NCI-H345 (cell line): ENCODE data around the gene SLC66A1.
A peak's percentile ranks its signal among the peaks of the same experiment; 100 is the strongest.
"Not testable (repeated sequence)": the region's sequence is repeated elsewhere in the genome, so short reads cannot be mapped to it uniquely, and the experiment has no call there.

ENCODE experiments used
- DNase-seq: peaks from one replicate; lab custom pipeline; 2025; lab: John Stamatoyannopoulos, UW

SLC66A1 gene, protein sequence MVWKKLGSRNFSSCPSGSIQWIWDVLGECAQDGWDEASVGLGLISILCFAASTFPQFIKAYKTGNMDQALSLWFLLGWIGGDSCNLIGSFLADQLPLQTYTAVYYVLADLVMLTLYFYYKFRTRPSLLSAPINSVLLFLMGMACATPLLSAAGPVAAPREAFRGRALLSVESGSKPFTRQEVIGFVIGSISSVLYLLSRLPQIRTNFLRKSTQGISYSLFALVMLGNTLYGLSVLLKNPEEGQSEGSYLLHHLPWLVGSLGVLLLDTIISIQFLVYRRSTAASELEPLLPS

DNA sequence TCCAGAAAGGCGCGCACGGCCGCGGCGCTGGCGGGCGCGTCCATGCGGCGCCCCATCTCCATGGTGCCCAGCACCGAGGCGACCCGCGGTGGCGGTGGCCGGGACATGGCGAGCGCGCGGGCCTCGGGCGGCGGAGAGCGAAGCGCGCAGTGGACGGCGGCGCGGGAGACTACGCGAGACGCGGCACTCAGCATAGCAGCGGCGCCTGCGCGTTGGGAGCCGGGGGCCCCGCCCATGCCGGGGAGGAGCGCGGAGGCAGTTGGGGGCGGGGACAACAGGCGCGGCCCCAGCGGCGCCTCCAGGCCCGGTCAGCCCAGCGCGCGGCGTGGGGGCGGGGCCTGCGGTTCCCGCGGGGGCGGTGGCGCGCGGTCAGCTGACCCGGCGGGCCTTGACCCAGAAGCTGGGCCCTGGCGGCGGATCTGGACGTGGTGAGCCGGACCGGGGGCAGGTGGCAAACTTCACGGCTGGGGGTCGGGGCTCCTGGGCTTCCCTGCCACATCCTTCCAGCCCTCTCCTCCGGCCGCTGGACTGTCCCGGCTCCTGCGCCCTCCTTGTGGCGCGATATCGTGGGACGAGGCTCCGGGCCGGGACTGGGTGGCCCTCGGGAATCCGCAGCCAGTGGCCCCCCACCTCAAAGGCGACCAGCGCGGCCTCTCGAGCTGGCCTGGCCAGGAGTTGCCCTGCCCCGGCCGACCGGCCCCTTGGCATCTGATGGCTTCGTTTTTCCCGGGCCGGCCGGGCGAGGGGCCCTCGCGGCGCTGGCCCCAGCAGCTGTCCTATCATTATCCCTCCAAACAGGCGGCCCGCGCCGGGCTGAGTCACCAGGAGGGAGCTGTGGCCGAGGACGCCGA lies at the start of gene SLC66A1, which contains the start of gene AKR7A2:
TSS of gene SLC66A1 (plus strand) at position 396 of the 851 bp plus-strand sequence. CDS start 5,352 bp downstream, outside the sequence.
TSS of gene AKR7A2 (minus strand) at position 214 of the 851 bp plus-strand sequence. CDS start at position 194, 20 bp downstream.
- DNase-seq: peak; percentile 93

DNA sequence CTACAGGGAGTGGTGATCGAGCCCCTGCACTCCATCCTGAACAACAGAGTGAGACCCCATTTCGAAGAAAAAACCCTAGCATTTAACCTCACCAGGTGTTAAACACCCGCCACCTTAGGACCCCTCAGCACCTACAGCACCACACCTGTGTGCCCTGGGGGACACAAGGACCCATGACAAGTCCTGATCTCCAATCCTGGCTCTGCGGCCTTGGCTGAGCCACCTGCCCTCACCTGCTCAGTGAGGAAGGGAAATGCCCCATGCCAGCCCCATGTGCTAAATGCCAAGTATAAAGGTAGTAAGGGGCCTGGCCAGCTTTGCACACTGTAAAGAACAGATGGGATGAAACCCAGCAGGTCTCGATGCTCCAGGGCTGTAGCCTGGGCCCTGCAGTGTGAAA lies 49.4 kb upstream of the SLC66A1 start:
- DNase-seq: no peak

DNA sequence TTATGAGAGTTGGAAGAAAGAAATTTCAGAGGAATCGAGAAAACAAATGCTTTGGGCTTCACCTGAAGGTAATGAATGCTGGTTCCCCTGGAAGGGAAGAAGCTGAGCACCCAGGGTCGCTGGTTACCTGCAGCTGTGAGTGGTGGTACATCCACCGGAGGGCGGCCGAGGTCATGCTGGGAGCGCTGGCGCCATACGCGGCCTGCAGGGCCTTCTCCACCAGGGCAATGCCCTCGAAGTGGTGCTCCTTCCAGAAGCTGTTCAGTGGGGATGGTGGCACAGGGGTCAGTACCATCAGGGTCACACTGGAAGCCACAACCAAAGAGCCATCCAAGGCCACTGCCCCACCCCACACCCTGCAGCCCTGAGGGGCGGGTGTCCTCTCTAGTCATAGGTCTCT lies 43.7 kb upstream of the SLC66A1 start:
- no peak for DNase-seq

DNA sequence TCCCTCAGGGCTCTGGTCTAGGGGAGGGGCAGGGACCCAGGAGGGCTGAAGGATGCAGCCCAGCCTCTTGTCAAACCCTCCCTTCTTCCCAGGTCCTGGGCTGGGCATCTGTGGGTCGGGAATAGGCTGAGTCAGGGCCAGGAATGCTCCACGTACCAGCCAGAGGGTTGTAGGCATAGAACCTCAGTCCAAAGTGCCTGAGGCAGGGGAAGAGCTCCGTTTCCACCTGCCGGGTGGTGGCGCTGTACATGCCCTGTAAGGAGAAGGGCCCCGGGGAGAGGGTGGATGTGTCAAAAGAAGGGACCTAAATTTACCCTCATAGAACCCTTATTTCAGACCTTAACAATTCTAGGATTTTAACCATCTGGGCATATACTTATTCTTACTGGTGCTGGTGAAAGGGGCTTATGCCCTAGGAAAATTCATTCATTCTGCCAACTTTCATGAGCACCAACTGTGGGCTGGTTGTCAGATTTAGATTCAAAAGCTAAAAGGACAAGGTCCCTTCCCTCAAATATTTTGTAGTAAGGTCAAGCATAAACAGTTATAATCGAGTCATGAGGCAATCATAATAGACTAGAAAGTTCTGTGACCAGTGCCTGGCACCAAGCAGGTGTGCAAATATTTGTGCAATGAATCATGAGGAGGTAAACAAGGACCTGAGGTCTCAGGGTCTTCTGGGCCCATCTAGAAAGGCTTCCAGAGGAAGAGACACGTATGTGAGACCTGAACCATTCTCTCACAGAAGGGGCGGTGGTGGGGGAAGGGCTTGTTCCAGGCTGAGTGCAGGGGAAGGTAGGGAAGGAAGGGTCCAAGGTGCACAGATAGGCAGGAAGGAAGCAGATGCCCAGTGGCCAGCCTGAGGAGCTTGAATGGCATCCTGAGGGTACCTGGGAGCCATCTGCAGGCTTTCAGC lies 42.4 kb upstream of the SLC66A1 start:
- DNase-seq: not testable (repeated sequence)

DNA sequence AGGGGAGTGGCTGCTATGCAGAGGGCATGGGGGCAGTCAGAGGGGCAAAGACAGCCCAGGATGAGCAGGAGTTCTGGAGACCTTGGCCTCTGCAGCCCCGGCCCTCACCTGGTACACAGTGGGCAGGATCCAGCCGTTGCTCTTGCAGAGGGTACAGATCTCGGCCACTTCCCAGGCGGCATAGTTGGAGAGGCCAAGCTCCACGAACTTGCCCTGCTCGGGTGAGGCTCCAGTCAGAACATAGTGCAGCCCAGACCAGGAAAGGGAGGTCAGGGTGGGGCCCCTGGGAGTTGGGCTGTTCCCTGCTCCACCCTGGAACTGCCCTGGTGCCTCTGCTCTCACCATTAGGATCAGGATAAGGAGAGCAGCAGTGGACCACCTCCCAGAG lies 41.8 kb upstream of the SLC66A1 start:
- DNase-seq: not testable (repeated sequence)

DNA sequence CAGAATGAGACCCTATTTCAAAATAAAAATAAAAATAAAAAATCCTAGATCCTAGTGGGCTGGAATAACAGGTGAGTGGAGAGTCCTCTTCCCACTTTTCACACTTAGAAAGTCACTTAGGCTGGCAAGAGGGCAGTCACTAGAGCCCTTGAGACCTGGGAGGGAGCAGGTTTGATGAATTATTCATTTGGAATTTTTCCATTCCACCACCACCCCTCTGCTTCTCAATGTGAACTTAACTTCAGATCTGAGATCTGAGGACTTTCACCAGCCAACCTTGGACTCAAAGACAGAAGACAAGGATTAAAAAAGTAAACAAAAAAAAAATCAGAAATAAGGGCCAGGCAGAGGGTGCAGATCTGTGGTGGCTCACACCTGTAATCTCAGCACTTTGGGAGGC lies 40.1 kb upstream of the SLC66A1 start:
- no peak for DNase-seq

DNA sequence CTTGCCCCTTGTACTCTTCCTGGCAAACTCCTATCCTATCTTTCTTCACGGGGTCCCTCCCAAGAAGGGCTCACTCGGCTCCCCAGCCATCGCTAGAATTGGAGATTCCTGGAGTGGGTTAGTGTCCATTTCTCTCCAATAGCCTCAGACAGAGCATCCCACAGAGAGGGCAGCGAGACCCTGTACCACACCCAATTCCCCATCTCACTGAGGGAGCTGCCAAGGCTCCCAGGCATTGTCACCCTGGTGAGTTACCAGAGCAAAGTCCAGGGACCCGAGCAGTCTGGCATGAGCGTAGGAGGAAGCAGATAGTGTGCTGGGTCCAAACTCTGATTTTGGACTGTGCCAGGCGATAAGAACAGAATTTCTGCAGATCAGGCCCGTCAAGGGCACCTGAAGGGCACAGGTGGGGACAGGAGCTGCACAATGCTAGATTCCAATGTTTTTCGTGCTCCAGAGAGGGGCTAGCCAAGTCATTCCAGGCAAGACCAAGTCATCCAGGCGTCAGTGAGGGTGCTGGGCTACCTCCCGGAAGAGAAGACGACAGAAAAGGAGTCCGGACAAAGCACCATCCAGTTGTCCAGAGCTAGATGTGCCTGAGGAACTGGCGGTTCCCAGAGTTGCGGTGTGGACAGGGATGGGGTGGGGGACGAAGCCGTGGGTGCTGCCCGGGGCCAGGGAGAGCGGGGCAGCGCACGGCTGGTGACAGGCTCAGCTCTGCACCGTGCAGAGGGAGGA lies 38.9 kb upstream of the SLC66A1 start:
- DNase-seq: no peak

DNA sequence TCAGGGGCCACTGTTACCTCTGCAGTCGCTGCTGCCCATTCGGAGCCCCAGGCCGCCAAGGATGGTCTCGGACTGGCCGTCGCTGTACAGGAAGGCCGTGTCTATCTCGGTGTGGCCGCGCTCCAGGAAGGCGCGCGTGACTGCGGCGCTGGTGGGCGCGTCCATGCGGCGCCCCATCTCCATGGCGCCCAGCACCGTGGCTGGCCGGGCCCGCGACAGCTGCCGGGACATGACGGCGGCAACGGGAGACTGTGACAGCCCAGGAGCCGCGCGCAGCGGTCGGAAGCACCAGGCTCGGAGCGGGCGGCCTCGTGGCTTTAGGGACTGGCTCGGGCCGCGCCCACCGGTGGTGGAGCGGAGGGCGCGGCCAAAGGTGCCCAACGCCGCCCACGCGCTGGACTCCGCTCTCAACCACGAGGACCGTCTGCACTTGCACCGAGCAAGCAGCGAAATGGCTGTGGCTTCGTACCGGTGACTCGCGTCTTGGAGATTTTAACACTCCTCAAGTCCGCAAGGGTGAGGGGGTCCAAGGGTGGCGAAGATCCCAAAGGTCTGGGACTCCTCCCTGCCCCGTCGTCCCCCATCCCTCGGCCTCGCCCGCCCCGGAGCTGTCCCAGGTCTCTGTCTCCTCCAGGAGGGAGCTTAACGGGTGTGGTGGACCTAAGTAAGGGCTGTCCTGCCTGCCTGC lies 38.1 kb upstream of the SLC66A1 start:
- not testable (repeated sequence) for DNase-seq

DNA sequence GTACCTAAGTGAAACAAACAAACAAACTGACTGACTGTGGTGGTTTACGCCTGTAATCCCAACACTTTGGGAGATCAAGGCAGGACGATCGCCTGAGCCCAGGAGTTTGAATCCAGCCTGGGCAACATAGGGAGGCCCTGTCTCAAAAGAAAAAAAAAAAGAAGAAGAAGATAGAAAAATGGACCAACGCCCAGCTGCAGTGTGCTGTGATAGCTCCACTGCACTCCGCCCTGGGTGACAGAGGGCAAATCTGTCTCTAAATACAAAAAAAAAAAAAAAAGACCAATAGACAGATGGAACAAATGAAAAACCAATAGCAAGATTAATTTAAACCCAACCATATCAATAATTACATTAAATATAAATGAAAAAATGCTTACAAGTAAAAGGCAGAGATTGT lies 37.5 kb upstream of the SLC66A1 start:
- DNase-seq: no peak

DNA sequence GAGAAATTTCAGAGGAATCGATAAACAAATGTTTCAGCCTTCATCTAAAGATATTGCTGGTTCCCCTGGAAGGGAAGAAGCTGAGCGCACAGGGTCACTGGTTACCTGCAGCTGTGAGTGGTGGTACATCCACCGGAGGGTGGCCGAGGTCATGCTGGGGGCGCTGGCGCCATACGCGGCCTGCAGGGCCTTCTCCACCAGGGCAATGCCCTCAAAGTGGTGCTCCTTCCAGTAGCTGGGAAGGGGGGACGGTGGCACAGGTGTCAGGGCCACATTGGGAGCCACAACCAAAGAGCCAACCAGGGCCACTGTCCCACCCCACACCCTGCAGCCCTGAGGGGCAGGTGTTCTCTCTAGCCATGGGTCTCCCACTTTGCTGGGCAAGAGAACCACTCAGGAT lies 28.2 kb upstream of the SLC66A1 start:
- DNase-seq: no peak

DNA sequence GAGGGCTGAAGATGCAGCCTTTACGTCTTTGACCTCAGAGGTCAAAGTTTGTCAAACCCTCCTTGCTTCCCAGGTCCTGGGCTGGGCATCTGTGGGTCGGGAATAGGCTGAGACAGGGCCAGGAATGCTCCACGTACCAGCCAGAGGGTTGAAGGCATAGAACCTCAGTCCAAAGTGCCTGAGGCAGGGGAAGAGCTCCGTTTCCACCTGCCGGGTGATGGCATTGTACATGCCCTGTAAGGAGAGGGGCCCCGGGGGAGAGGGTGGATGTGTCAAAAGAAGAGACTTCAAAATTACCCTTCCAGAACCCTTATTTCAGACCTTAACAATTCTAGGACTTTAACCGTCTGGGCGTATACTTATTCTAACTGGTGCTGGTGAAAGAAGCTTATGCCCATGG lies 27.2 kb upstream of the SLC66A1 start:
- no peak for DNase-seq

DNA sequence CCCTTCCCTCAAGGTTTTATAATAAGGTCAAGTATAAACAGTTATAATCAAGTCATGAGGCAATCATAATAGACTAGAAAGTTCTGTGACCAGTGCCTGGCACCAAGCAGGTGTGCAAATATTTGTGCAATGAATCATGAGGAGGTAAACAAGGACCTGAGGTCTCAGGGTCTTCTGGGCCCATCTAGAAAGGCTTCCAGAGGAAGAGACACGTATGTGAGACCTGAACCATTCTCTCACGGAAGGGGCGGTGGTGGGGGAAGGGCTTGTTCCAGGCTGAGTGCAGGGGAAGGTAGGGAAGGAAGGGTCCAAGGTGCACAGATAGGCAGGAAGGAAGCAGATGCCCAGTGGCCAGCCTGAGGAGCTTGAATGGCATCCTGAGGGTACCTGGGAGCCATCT lies 26.8 kb upstream of the SLC66A1 start:
- not testable (repeated sequence) for DNase-seq

DNA sequence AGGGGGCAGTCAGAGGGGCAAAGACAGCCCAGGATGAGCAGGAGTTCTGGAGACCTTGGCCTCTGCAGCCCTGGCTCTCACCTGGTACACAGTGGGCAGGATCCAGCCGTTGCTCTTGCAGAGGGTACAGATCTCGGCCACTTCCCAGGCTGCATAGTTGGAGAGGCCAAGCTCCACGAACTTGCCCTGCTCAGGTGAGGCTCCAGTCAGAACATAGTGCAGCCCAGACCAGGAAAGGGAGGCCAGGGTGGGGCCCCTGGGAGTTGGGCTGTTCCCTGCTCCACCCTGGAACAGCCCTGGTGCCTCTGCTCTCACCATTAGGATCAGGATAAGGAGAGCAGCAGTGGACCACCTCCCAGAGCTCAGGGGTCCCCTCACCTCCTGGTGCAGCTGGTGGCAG lies 26.3 kb upstream of the SLC66A1 start:
- DNase-seq: not testable (repeated sequence)

DNA sequence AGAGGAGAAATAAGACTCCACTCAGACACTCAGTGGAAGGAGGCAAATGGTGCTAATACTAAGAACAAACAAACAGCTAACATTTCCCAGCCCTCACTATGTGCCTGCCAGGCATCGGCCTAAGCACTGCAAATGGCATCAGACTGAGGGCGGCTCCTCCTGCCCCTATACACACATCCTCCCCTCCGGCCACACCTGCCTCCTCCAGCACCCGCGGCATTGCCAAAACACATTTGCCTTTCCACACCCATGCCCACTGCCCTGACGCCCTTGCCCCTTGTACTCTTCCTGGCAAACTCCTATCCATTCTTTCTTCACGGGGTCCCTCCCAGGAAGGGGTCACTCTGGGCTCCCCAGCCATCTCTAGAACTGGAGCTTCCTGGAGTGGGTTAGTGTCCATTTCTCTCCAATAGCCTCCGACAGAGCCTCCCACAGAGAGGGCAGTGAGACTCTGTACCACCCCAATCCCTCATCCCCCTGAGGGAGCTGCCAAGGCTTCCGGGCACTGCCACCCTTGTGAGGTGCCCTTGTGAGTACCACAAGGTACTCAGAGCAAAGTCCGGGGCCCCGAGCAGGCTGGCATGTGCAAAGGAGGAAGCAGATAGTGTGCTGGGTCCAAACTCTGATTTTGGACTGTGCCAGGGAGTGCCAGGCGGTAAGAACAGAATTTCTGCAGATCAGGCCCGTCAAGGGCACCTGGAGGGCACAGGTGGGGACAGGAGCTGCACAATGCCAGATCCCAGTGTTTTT lies 24.5 kb upstream of the SLC66A1 start:
- no peak for DNase-seq

DNA sequence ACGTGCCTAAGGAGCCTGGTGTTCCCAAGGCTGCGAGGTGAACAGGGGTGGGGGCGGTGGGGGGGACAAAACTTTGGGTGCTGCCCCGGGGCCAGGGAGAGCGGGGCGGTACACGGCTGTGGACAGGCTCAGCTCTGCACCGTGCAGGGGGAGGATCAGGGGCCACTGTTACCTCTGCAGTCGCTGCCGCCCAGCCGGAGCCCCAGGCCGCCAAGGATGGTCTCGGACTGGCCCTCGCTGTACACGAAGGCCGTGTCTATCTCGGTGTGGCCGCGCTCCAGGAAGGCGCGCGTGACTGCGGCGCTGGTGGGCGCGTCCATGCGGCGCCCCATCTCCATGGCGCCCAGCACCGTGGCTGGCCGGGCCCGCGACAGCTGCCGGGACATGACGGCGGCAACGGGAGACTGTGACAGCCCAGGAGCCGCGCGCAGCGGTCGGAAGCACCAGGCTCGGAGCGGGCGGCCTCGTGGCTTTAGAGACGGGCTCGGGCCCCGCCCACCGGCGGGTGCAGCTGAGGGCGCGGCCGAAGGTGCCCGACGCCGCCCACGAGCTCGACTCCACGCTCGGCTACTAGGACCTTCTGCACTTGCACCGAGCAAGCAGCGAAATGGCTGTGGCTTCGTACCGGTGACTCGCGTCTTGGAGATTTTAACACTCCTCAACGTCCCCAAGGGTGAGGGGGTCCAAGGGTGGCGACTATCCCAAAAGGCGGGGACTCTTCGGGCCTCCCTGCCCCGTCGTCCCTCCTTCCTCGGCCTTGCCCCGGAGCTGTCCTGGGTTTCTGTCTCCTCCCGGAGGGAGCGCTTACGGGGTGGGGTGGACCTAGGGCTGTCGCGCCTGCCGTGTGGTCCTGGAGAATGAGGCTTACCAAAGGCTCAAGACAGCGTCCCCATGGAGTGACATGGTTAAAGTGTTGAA lies 23.5 kb upstream of the SLC66A1 start, which contains the start of gene AKR7A3:
TSS of gene AKR7A3 (minus strand) at position 447 of the 918 bp plus-strand sequence. CDS start at position 386, 61 bp downstream.
- DNase-seq: not testable (repeated sequence)

DNA sequence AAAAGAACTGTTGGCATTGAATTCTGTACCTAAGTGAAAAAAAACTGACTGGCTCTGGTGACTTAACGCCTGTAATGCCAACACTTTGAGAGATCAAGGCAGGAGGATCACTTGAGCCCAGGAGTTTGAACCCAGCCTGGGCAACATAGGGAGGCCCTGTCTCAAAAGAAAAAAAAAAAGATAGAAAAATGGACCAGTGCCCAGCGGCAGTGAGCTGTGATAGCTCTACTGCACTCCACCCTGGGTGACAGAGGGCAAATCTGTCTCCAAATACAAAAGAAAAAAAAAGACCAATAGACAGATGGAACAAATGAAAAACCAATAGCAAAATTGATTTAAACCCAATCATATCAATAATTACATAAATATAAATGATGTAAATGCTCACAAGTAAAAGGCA lies 22.9 kb upstream of the SLC66A1 start:
- no peak for DNase-seq

DNA sequence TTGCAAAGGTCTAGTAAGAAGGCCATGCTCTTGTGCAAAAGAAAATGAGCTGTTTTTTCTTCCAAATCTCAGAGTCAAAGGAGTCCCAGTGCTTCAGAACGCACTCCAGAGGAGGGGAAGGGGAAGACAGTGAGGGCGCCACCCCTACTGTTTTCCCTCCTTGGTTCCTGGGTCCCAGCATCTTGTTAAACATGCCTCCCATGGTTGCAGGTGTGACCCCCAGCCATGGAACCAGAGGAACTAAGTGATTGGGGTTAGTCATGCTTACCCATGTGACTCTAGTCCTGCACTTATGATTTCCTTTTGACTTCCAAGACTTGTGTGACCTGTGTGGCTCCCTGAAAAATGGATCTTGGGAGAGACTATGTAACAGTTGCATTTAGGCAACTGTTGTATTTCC lies 17.5 kb upstream of the SLC66A1 start:
- DNase-seq: no peak

DNA sequence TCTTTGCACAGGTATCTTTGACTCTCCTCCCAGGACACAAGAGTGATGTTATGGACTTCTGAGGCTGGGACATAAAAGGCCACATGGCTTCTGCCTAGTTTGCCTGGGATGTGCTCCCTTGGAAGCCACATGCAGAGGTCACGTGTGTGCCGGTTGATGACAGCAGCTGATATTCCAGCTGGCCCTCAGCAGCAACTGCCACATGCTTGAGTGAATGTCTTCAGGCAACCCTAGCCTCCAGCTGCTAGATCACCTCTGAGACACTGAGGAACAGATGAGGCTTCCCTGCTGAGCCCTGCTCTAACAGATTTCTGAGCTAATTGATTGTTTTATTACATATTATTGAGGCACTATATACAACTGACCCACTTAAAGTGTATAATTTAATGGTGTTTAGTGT lies 11.9 kb upstream of the SLC66A1 start:
- peak; percentile 8 for DNase-seq

DNA sequence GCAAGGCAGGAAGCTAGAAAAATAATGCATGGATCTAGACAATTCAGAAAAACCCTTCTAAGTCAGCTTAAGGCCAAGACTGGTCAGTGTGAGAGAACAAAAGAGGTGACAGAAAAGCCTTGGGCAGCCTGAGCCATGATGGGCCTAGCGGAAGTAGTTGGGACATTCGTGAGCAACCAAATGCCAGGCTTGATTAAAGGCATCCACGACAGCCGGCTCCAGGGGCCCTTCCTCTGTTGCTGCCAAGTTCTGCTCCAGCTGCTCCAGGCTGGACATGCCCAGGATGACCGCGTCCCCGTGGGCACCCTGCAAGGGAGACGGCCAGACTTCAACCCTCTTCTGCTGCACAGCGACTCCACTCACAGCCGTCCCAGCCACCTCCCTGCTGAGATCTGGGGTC lies 8.0 kb upstream of the SLC66A1 start:
- not testable (repeated sequence) for DNase-seq
